ENCODE measurements around the gene CRHR1. TPM values are rescaled to one million over a fixed set of nuclear protein-coding genes. Genes with fewer than 3 reads are reported as not detected.

Gene CRHR1
- total and polyA plus RNA-seq, 10 of the 15 experiments (the other 5 are each of a cell fraction or from before 2014, with no cell fraction given): 0.08 TPM; not detected in 9

GRCh38 chr17:45794840-45795239 lies 10.7 kb downstream of the CRHR1 start:
- H3K9me3 ChIP-seq (replicated peaks; ENCODE audit: control insufficient read depth, insufficient read depth, low read length): no peaks in the 10 kb centered on the region
- H3K4me1 ChIP-seq (ENCODE audit: control insufficient read depth, insufficient read depth, low read length): no peaks in the 10 kb centered on the region
- no peak overlapping the region for H3K4me3 ChIP-seq
- no TSS peak for BruUV-seq (replicated peaks)
- H4K20me1 ChIP-seq (ENCODE audit: control insufficient read depth, insufficient read depth): no peaks in the 10 kb centered on the region
- H3K9ac ChIP-seq (ENCODE audit: control insufficient read depth, insufficient read depth, low read length): no peak overlapping the region
- H3K4me2 ChIP-seq (ENCODE audit: control insufficient read depth, insufficient read depth): no peak overlapping the region
- ChIA-PET POLR2A (interaction anchor here (0.6 kb wide), 1 partner anchor 269 kb away, joined by 3 read pairs; no protein-coding TSS in a partner anchor), CTCF (no interaction called here), SMC1A (ENCODE audit: uncharacterized antibody, unreplicated experiment) (no interaction called here), RAD21 (ENCODE audit: unreplicated experiment) (no interaction called here)
- intact Hi-C loops (cut with micrococcal nuclease; ENCODE audit: unreplicated experiment) (no loop called here), in situ Hi-C loops (cut with MboI) (no loop called here)
- WGBS (ENCODE audit: insufficient coverage, insufficient replicate concordance, low lambda C conversion rate, missing lambda C conversion rate): 24% methylated on average over 6 of the region's 6 CpGs
- ATAC-seq (no peak), DNase-seq (ENCODE audit: low read depth, low spot score) (no peak), FAIRE-seq (no peak)
- no peak for TF ChIP-seq SP1 (IDR thresholded peaks at IDR 0.05; ENCODE audit: low read depth, low read length)
- no peak for TF ChIP-seq IRF3 (IDR thresholded peaks at IDR 0.05)
- no peak for TF ChIP-seq NR2C2 (IDR thresholded peaks at IDR 0.05; ENCODE audit: borderline replicate concordance, control insufficient read depth, insufficient read length, low read depth)
- TF ChIP-seq MEF2A (IDR thresholded peaks at IDR 0.05; ENCODE audit: insufficient read depth, low read depth, low read length): no peak
- no peak for TF ChIP-seq SMC3 (IDR thresholded peaks at IDR 0.05; ENCODE audit: borderline replicate concordance, low read length)
- no peak for TF ChIP-seq DPF2 (IDR thresholded peaks at IDR 0.05)
- no peak for TF ChIP-seq SUZ12 (IDR thresholded peaks at IDR 0.05; ENCODE audit: unreplicated experiment)
- no peak for TF ChIP-seq JUND (IDR thresholded peaks at IDR 0.05; ENCODE audit: low read depth, low read length)
- TF ChIP-seq BCL3 (IDR thresholded peaks at IDR 0.05; ENCODE audit: borderline replicate concordance, insufficient read depth, low read depth, low read length, poor library complexity, severe bottlenecking): no peak
- TF ChIP-seq SREBF2 (IDR thresholded peaks at IDR 0.05; ENCODE audit: low read length): no peak
- TF ChIP-seq SIX5 (IDR thresholded peaks at IDR 0.05; ENCODE audit: low read depth, low read length, severe bottlenecking): no peak
- TF ChIP-seq, protein P1, sequence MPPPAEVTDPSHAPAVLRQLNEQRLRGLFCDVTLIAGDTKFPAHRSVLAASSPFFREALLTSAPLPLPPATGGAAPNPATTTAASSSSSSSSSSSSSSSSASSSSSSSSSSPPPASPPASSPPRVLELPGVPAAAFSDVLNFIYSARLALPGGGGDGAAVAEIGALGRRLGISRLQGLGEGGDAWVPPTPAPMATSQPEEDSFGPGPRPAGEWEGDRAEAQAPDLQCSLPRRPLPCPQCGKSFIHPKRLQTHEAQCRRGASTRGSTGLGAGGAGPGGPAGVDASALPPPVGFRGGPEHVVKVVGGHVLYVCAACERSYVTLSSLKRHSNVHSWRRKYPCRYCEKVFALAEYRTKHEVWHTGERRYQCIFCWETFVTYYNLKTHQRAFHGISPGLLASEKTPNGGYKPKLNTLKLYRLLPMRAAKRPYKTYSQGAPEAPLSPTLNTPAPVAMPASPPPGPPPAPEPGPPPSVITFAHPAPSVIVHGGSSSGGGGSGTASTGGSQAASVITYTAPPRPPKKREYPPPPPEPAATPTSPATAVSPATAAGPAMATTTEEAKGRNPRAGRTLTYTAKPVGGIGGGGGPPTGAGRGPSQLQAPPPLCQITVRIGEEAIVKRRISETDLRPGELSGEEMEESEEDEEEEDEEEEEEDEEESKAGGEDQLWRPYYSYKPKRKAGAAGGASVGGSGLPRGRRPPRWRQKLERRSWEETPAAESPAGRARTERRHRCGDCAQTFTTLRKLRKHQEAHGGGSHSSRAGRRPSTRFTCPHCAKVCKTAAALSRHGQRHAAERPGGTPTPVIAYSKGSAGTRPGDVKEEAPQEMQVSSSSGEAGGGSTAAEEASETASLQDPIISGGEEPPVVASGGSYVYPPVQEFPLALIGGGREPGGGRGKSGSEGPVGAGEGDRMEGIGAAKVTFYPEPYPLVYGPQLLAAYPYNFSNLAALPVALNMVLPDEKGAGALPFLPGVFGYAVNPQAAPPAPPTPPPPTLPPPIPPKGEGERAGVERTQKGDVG (CRISPR knock-in tag; IDR thresholded peaks at IDR 0.05): no peak
- no peaks in the 10 kb centered on the region for H3K79me2 ChIP-seq (ENCODE audit: control insufficient read depth, insufficient read depth, low read length)
- H2AFZ ChIP-seq (ENCODE audit: control insufficient read depth, low read depth, low read length): no peak overlapping the region
- H3K27ac ChIP-seq (ENCODE audit: control insufficient read depth, insufficient read depth): no peak overlapping the region
- H3K27me3 ChIP-seq (replicated peaks in 1 of 2; ENCODE audit: control insufficient read depth in 2 of 2, insufficient read depth in 2 of 2, low read length in 1 of 2): peaks cover 3 to 5% of the 10 kb centered on the region in 2 experiments; a peak in 3 of 4 replicates
- no peaks in the 10 kb centered on the region for H3K36me3 ChIP-seq (ENCODE audit: control insufficient read depth in 2 of 2, insufficient read depth in 2 of 2, low read length in 1 of 2)

Measured in GM12878 (cell line).